Ishikawa (cell line): ENCODE measurements around the gene CBX8.

Source experiments
- CEBPB ChIP-seq: IDR thresholded peaks from 2 replicates; pipeline ENCODE4 v1.6.1; 2012
- CREB1 ChIP-seq: IDR thresholded peaks from 2 replicates; pipeline ENCODE4 v1.6.1; 2012; ENCODE audit warnings: low read depth
- EGR1 ChIP-seq: IDR thresholded peaks from 2 replicates; pipeline ENCODE4 v1.6.1; 2012
- EP300 ChIP-seq: IDR thresholded peaks from 2 replicates; pipeline ENCODE4 v1.6.1; 2012; ENCODE audit warnings: borderline replicate concordance
- FOXM1 ChIP-seq: IDR thresholded peaks from 2 replicates; pipeline ENCODE4 v1.6.1; 2012; ENCODE audit warnings: low read depth, borderline replicate concordance
- MAX ChIP-seq: IDR thresholded peaks from 2 replicates; pipeline ENCODE4 v1.6.1; 2012
- NFIC ChIP-seq: IDR thresholded peaks from 2 replicates; pipeline ENCODE4 v1.6.1; 2012
- RAD21 ChIP-seq: IDR thresholded peaks from 2 replicates; pipeline ENCODE4 v1.6.1; 2012; ENCODE audit warnings: low read depth
- REST ChIP-seq: IDR thresholded peaks from 2 replicates; pipeline ENCODE4 v1.6.1; 2012; ENCODE audit warnings: low read depth, mild to moderate bottlenecking
- TAF1 ChIP-seq: IDR thresholded peaks from 2 replicates; pipeline ENCODE4 v1.6.1; 2012; ENCODE audit warnings: low read depth, mild to moderate bottlenecking
- TCF12 ChIP-seq: IDR thresholded peaks from 2 replicates; pipeline ENCODE4 v1.6.1; 2012; ENCODE audit warnings: low read depth
- TEAD4 ChIP-seq: IDR thresholded peaks from 2 replicates; pipeline ENCODE4 v1.6.1; 2012
- USF1 ChIP-seq: IDR thresholded peaks from 2 replicates; pipeline ENCODE4 v1.6.1; 2012
- YY1 ChIP-seq: IDR thresholded peaks from 2 replicates; pipeline ENCODE4 v1.6.1; 2012; ENCODE audit warnings: low read depth
- ZBTB7A ChIP-seq: IDR thresholded peaks from 2 replicates; pipeline ENCODE4 v1.6.1; 2012; ENCODE audit warnings: low read depth

The CBX8 gene

GRCh38 chr17:79779084-79779529, 17.8 kb downstream of the CBX8 start:
- no peak for TF ChIP-seq USF1
- 0 out of 2 replicates have a peak, but pooled peaks have one; percentile 0 for TF ChIP-seq EP300
- TF ChIP-seq RAD21, result no peak
- TF ChIP-seq TAF1, result no peak

GRCh38 chr17:79778504-79779083, 18.3 kb downstream of the CBX8 start:
- TF ChIP-seq RAD21 (no peak; the same call in 1 of the 2 replicates), REST (no peak), MAX (peak; percentile 12; the same call in 1 of the 2 replicates), EP300 (0 out of 2 replicates have a peak, but pooled peaks have one; percentile 4), ZBTB7A (peak; percentile 89), TEAD4 (no peak), YY1 (no peak), TCF12 (0 out of 2 replicates have a peak, but pooled peaks have one; percentile 8), USF1 (no peak), NFIC (peak; percentile 83)

- TF ChIP-seq ZBTB7A (no peak; the same call in 1 of the 2 replicates), TCF12 (no peak), EGR1 (peak; percentile 71), RAD21 (no peak), CEBPB (no peak), YY1 (0 out of 2 replicates have a peak, but pooled peaks have one; percentile 39)
These were observed 18.9 kb downstream of the CBX8 start, which contains the start of gene CBX2 for GRCh38 chr17:79777894-79778503. CBX2 (plus strand) TSS chr17:79778148; CDS start chr17:79778236, 88 bp downstream.

- no peak for TF ChIP-seq RAD21
- TF ChIP-seq ZBTB7A, result peak; percentile 35; the same call in 1 of the 2 replicates
- no peak for TF ChIP-seq USF1
- peak; percentile 46; the same call in 1 of the 2 replicates for TF ChIP-seq MAX
These were observed 19.6 kb downstream of the CBX8 start for GRCh38 chr17:79777120-79777893.

GRCh38 chr17:79776376-79777119, 20.3 kb downstream of the CBX8 start:
- no peak for TF ChIP-seq REST
- no peak for TF ChIP-seq NFIC
- no peak for TF ChIP-seq CEBPB
- no peak for TF ChIP-seq TCF12
- no peak for TF ChIP-seq EGR1
- TF ChIP-seq EP300, result no peak
- no peak for TF ChIP-seq ZBTB7A
- no peak for TF ChIP-seq YY1
- TF ChIP-seq TAF1, result no peak
- TF ChIP-seq TEAD4, result no peak
- no peak for TF ChIP-seq CREB1
- TF ChIP-seq FOXM1, result no peak
- no peak for TF ChIP-seq MAX
- no peak for TF ChIP-seq USF1
- TF ChIP-seq RAD21, result no peak
